Transverse colon (tissue), 4 donors: ENCODE results near the gene ICA1. TPM values are rescaled to one million over a fixed set of nuclear protein-coding genes. Genes with fewer than 3 reads are reported as not detected.

Experiments
- DNase-seq: peaks from one replicate; pipeline ENCODE4 v3.0.0-alpha.2; 2019
- H3K27ac ChIP-seq, 4 donors: fragments of 200-600 bp; sonication (generic); 2 replicates each; pipeline ENCODE4 v1.5.1; 2016 to 2018; ENCODE audit warnings: inconsistent platforms in 4 of 4
- H3K27me3 ChIP-seq: fragments of 200-600 bp; sonication (generic); 2 replicates; pipeline ENCODE4 v1.5.1; 2017; ENCODE audit warnings: inconsistent platforms
- H3K36me3 ChIP-seq, 4 donors: fragments of 200-600 bp; sonication (generic); 2 replicates each; pipeline ENCODE4 v1.5.1; 2017 to 2019; ENCODE audit warnings: inconsistent platforms in 4 of 4
- H3K4me1 ChIP-seq, 4 donors: fragments of 200-600 bp; sonication (generic); 2 replicates each; pipeline ENCODE4 v1.5.1; 2017 to 2020; ENCODE audit warnings: inconsistent platforms in 4 of 4
- H3K4me3 ChIP-seq, 4 donors: fragments of 200-600 bp; sonication (generic); 1 replicate in 1 of 4; 2 replicates in 3 of 4; pipeline versions ENCODE4 v1.5.1 to v1.6.1; 2017 to 2019; ENCODE audit warnings: inconsistent platforms in 4 of 4
- H3K9me3 ChIP-seq, 2 donors: fragments of 200-600 bp; sonication (generic); 2 replicates each; pipeline ENCODE4 v1.5.1; 2017 to 2019; ENCODE audit warnings: inconsistent platforms in 2 of 2
- CTCF ChIP-seq, 5 experiments: fragments of 200-600 bp in 3 of 5; fragments of 450-650 bp in 2 of 5; sonication (generic) in 3 of 5; IDR thresholded peaks; 1 replicate in 2 of 5; 2 replicates in 3 of 5; pipeline ENCODE4 v1.5.1; 2016 to 2017; ENCODE audit warnings: antibody characterized with exemption in 5 of 5, inconsistent platforms in 3 of 5, mild to moderate bottlenecking in 2 of 5, moderate library complexity in 1 of 5
- EP300 ChIP-seq: sonication (generic); formaldehyde crosslinking; IDR thresholded peaks from one replicate; pipeline ENCODE4 v1.6.1; 2017; ENCODE audit warnings: antibody characterized with exemption, low read depth
- POLR2A ChIP-seq: fragments of 450-650 bp; IDR thresholded peaks from one replicate; pipeline ENCODE4 v1.6.1; 2016; ENCODE audit warnings: antibody characterized with exemption, mild to moderate bottlenecking, moderate library complexity
- POLR2AphosphoS5 ChIP-seq, 3 donors: sonication (generic); formaldehyde crosslinking; IDR thresholded peaks; one replicate each; pipeline ENCODE4 v1.6.1; 2016; ENCODE audit warnings: antibody characterized with exemption in 3 of 3
- WGBS, 2 donors: methylation state at CpG; one replicate each; pipeline ENCODE4 v1.1.5; 2018; ENCODE audit warnings: low coverage in 1 of 2; 5-methylcytosine and 5-hydroxymethylcytosine counted together
- in situ Hi-C, 4 donors: fragments of 200-750 bp; cut with MboI; loops; one replicate each; pipeline versions ENCODE4 v1.15.0 to v1.15.1; 2017; ENCODE audit warnings: low sequenced_read_pairs in 3 of 4, low pct_ligation_motif_present in 1 of 4, low pct_unique_long_range_greater_than_20kb in 1 of 4
- intact Hi-C: fragments of 100-400 bp; cut with DNase I; formaldehyde crosslinking; loops from one replicate; pipeline ENCODE4 v1.15.1; 2023; ENCODE audit warnings: low total_unique reads
- total RNA-seq, 4 donors: library from RNA; depleted of rRNA; stranded (reverse); fragments of >200 nt; gene quantifications; one replicate each; pipeline ENCODE4 v1.1.0, GENCODE V29; 2016

Gene ICA1
- total RNA-seq, 4 donors from 2014 or later = 47.9 to 79.4 (median 54.3) TPM

- 63 to 79% methylated on average over 3 of the region's 3 CpGs for WGBS, 2 donors
- Histone ChIP-seq H3K9me3 (no peaks in the 10 kb centered on the region), H3K27ac (no peak overlapping the region), H3K4me1 (no peaks in the 10 kb centered on the region), H3K27me3 (no peaks in the 10 kb centered on the region), H3K4me3 (no peak overlapping the region), H3K36me3 (no peaks in the 10 kb centered on the region)
- in situ Hi-C loops (no loop called here), intact Hi-C loops (no loop called here)
- TF ChIP-seq CTCF (IDR thresholded peaks at IDR 0.05) = no peak
- no peak for DNase-seq
Observed at GRCh38 chr7:8160250-8160649, 101.7 kb downstream of the ICA1 start.

- Histone ChIP-seq H3K4me3 (no peak overlapping the region), H3K27me3 (no peaks in the 10 kb centered on the region), H3K4me1 (no peaks in the 10 kb centered on the region), H3K9me3 (no peaks in the 10 kb centered on the region), H3K36me3 (no peaks in the 10 kb centered on the region), H3K27ac (no peak overlapping the region)
- intact Hi-C loops = no loop called here
- no peak for TF ChIP-seq CTCF (IDR thresholded peaks at IDR 0.05)
- no peak for TF ChIP-seq POLR2A
- TF ChIP-seq POLR2AphosphoS5 (IDR thresholded peaks at IDR 0.05) = no peak
- no peak for TF ChIP-seq EP300
- WGBS, 2 donors = 81 to 100% methylated on average over 2 of the region's 2 CpGs
- in situ Hi-C loops = no loop called here
- DNase-seq = no peak
Observed at GRCh38 chr7:8159595-8159994, 102.4 kb downstream of the ICA1 start.

- intact Hi-C loops = no loop called here
- Histone ChIP-seq H3K9me3 (no peaks in the 10 kb centered on the region), H3K27me3 (no peaks in the 10 kb centered on the region), H3K36me3 (no peaks in the 10 kb centered on the region), H3K27ac (no peak overlapping the region), H3K4me3 (no peak overlapping the region), H3K4me1 (no peaks in the 10 kb centered on the region)
- DNase-seq = no peak
- TF ChIP-seq CTCF (IDR thresholded peaks at IDR 0.05) (no peak), POLR2AphosphoS5 (IDR thresholded peaks at IDR 0.05) (no peak), POLR2A (no peak), EP300 (no peak)
- 75 to 97% methylated on average over 1 of the region's 1 CpG for WGBS, 2 donors
- in situ Hi-C loops = no loop called here
Observed at GRCh38 chr7:8157296-8157695, 104.7 kb downstream of the ICA1 start.

- Histone ChIP-seq H3K9me3 (no peaks in the 10 kb centered on the region), H3K36me3 (no peaks in the 10 kb centered on the region), H3K4me1 (no peaks in the 10 kb centered on the region), H3K4me3 (no peak overlapping the region), H3K27me3 (no peaks in the 10 kb centered on the region), H3K27ac (no peak overlapping the region)
- DNase-seq = no peak
- no peak for TF ChIP-seq EP300
- no peak for TF ChIP-seq POLR2A
- no peak for TF ChIP-seq POLR2AphosphoS5 (IDR thresholded peaks at IDR 0.05)
- no peak for TF ChIP-seq CTCF (IDR thresholded peaks at IDR 0.05)
- intact Hi-C loops = no loop called here
- in situ Hi-C loops = no loop called here
- WGBS, 2 donors = 94% methylated on average over 4 of the region's 4 CpGs; no CpG with 5 or more reads in 1 of the 2 donors
Observed at GRCh38 chr7:8155836-8156235, 106.1 kb downstream of the ICA1 start.
